HG02852 (cell line): ENCODE measurements around the gene NPLOC4.

Experiments
- ATAC-seq: cut with Tn5 transposase; IDR thresholded peaks from one replicate; pipeline ENCODE4 v1.9.1; 2021; ENCODE audit warnings: mild to moderate bottlenecking, moderate library complexity; ENCODE audit not compliant: unreplicated experiment

Gene NPLOC4

DNA sequence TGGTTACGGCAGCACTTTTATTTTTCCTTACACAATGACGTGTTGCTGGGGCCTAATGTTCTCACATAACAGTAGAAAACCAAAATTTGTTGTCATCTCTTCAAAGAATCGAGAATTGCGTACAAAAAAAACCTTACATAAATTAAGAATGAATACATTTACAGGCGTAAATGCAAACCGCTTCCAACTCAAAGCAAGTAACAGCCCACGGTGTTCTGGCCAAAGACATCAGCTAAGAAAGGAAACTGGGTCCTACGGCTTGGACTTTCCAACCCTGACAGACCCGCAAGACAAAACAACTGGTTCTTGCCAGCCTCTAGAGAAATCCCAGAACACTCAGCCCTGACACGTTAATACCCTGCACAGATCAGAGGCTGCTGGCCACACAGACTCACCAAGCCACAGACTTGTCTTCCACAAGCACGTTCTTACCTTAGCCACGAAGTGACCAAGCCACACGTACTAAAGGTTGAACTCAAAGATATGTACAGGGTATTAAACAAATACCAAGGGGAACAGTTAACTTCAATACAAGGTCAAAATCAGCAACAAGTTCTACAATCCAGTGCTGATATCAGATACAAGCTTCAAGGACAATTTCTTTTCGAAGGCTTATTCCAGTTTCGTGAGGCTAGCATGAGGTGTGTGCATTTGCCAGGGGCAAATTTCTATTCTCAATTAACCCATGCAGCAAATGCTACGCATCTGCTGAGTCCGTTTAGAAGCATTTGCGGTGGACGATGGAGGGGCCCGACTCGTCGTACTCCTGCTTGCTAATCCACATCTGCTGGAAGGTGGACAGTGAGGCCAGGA, 126.7 kb downstream of the NPLOC4 start:
- no peak for ATAC-seq

DNA sequence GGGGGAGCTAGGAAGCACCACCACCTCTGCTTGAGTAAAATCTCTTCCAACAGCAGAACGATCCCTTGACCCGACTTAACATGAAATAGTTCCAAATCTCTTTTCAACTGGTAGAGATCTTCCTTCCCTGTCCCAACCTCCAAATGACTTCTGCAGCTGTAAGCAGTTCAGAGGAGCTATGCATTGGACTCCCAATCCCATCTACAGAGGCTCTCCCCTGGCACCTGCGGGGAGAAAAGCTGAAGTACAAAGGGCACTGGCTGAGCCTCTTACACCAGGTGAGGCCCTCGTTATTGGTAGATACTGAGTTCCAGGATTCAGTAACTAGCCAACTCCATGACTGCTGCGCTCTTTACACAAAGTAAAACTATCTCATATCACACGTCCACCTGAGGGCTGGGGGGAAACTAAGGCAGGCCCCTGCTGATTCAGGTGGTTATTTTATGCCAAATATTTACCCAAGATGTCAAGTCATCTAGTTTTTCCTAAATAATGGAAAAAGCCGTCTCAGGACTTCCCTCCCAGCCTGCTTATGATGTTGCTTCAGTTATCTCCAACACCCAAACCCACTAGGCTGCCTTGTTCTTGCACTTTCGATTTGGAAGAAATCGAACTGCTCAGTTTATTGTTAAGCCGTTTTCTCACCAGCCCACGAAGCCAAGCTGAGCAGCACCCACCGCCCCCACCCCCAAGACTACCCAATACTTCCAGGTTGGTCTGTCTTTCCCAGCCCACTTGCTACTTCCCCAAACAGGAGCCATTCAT, 127.5 kb downstream of the NPLOC4 start:
- ATAC-seq, result no peak

DNA sequence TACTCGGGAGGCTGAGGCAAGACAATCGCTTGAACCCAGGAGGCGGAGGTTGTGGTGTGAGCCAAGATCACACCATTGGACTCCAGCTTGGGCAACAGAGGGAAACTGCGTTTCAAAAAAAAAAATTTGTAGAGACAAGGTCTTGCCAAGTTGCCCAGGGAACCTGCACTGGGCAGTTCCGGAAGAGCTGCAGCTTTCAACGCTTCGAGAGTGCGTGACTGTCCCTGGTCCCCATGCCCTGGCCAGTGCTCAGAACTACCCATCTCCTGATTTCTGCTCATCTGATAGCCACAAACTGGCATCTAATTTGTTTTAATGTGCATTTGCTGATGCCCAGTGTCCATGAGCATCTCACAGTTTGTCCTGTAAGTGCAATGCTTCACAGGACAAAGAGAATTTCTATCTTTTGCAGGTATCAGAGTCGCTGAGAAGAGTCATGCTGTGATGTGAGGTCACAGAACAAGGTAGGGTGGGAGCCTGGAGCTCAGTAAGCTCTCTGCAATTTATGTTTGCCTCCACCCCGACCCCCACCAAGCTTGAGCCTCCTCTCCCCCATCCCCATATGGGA, 128.2 kb downstream of the NPLOC4 start:
- no peak for ATAC-seq
